Fibroblast of the aortic adventitia (primary cell): ENCODE data around the gene RASA2. TPM values are rescaled to one million over a fixed set of nuclear protein-coding genes. Genes with fewer than 3 reads are reported as not detected.

Source experiments
- DNase-seq: peaks from one replicate; pipeline ENCODE4 v3.0.0-alpha.2; 2010; ENCODE audit warnings: low read depth
- H3K4me3 ChIP-seq: 2 replicates; pipeline ENCODE4 v1.5.1; 2011; ENCODE audit warnings: low read depth, mild to moderate bottlenecking, control low read depth, low read length, moderate library complexity
- CTCF ChIP-seq: IDR thresholded peaks from 2 replicates; pipeline ENCODE4 v1.5.1; 2011; ENCODE audit warnings: mild to moderate bottlenecking, low read length, control low read depth, inconsistent platforms; ENCODE audit not compliant: insufficient read depth
- total RNA-seq: library from RNA; depleted of rRNA; stranded (reverse); fragments of >200 nt; gene quantifications from 2 replicates; pipeline ENCODE4 v1.2.3, GENCODE V29; 2012; ENCODE audit warnings: low replicate concordance

The RASA2 gene
- total RNA-seq, 1 donor: 28.9 TPM

- no peak for DNase-seq
- no peak for TF ChIP-seq CTCF
- no peak overlapping the region for H3K4me3 ChIP-seq
Measured at GRCh38 chr3:141450727-141451375, 36.0 kb upstream of the RASA2 start.

- peak; percentile 91 for TF ChIP-seq CTCF
Measured at GRCh38 chr3:141452045-141452444, 34.8 kb upstream of the RASA2 start.

GRCh38 chr3:141452773-141453172 is 34.1 kb upstream of the RASA2 start:
- no peak for DNase-seq
- H3K4me3 ChIP-seq: no peak overlapping the region
- no peak for TF ChIP-seq CTCF

More at GRCh38 chr3:141452045-141452444, 34.8 kb upstream of the RASA2 start:
- H3K4me3 ChIP-seq: no peak overlapping the region
- DNase-seq: peak; percentile 89

GRCh38 chr3:141454054-141454453 is 32.8 kb upstream of the RASA2 start:
- no peak for TF ChIP-seq CTCF
- no peak overlapping the region for H3K4me3 ChIP-seq

GRCh38 chr3:141454906-141455602 is 31.8 kb upstream of the RASA2 start:
- TF ChIP-seq CTCF: peak; percentile 75
- H3K4me3 ChIP-seq: no peak overlapping the region

More at GRCh38 chr3:141454054-141454453, 32.8 kb upstream of the RASA2 start:
- no peak for DNase-seq

GRCh38 chr3:141455603-141456300 is 31.1 kb upstream of the RASA2 start:
- no peak for DNase-seq
- H3K4me3 ChIP-seq: no peak overlapping the region
- TF ChIP-seq CTCF: no peak

More at GRCh38 chr3:141454906-141455602, 31.8 kb upstream of the RASA2 start:
- DNase-seq: peak; percentile 88
